AG04449 (cell line): Measurements from ENCODE around the gene FAM209B.

Source experiments
- CTCF ChIA-PET: fragments of 350-600 bp; formaldehyde crosslinking; extraction: SDS; loops from one replicate; lab custom pipeline; 2021; ENCODE audit warnings: antibody characterized with exemption; lab: Yijun Ruan, JAX
- POLR2A ChIA-PET: fragments of 400-600, 350-600 bp; formaldehyde crosslinking; extraction: SDS; loops from one replicate; lab custom pipeline; 2020; ENCODE audit warnings: antibody characterized with exemption, inconsistent platforms; lab: Yijun Ruan, JAX
- DNase-seq: peaks from one replicate; pipeline ENCODE4 v3.0.0-alpha.2; 2010; ENCODE audit warnings: low read depth, low spot score
- H3K4me3 ChIP-seq: 2 replicates; pipeline ENCODE4 v1.5.1; 2011; ENCODE audit warnings: low read depth, mild to moderate bottlenecking, control low read depth, low read length
- TF ChIP-seq, protein P1 (sequence below): IDR thresholded peaks from one replicate; pipeline ENCODE4 v1.5.1; 2011; ENCODE audit warnings: mild to moderate bottlenecking, moderate library complexity, low read length, control low read depth, inconsistent platforms; ENCODE audit not compliant: insufficient read depth; ENCODE audit errors: missing control alignments

FAM209B gene

DNA sequence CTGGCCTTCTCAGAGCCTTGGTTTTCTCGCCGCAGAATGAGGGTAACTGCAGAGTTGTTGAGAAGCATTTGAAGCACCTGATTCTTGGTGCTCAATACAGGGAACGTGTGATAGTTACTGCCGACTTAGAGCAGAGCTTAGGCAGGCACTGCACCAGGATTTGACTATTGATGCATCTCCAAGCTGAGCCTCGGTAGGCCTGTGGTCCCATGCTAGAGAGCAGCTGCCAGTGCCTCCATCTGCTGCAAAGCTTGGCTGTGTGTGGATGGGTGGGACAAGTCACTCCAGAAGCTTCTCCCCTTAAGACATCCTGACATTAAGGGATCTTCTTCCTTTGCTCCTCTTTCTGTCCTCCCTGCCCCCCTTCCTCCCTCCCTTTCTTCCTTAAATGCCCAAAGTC lies 40.9 kb downstream of the FAM209B start:
- DNase-seq: no peak
- POLR2A ChIA-PET: no interaction called here
- no peak overlapping the region for H3K4me3 ChIP-seq
- CTCF ChIA-PET: interaction anchor here (0.7 kb wide), 1 partner anchor 23 kb away, joined by 3 read pairs; no protein-coding TSS in a partner anchor
- TF ChIP-seq, protein P1, sequence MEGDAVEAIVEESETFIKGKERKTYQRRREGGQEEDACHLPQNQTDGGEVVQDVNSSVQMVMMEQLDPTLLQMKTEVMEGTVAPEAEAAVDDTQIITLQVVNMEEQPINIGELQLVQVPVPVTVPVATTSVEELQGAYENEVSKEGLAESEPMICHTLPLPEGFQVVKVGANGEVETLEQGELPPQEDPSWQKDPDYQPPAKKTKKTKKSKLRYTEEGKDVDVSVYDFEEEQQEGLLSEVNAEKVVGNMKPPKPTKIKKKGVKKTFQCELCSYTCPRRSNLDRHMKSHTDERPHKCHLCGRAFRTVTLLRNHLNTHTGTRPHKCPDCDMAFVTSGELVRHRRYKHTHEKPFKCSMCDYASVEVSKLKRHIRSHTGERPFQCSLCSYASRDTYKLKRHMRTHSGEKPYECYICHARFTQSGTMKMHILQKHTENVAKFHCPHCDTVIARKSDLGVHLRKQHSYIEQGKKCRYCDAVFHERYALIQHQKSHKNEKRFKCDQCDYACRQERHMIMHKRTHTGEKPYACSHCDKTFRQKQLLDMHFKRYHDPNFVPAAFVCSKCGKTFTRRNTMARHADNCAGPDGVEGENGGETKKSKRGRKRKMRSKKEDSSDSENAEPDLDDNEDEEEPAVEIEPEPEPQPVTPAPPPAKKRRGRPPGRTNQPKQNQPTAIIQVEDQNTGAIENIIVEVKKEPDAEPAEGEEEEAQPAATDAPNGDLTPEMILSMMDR: no peak

DNA sequence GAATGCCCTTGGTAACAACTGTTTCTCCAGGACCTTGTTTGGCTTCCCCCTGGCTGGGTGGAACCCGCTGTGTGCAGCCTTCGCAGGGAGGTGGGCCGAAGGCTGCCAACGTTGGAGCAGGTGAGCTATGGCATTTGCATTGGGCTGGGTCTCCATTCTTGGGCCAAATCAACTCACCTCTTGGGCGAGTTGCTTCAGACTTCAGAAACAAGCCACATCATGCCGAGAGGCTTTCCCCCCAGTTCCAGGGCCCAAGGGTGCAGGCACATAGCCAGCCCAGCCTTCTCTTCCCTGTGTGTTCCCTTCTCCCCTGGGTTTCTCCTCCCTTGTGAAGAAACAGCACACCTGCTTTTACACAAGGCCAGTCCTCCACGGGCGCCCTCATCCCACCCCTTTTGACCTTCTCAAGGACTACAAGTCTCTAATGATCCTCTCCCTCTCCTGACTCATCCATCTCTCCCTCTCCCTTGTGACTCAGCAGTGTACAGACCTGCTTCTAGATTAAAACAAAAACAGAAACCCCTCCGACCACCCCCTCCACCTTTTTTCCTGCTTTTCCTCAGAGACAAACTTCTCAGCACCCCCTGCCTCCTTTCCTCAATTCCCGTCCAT lies 41.6 kb downstream of the FAM209B start:
- no peak overlapping the region for H3K4me3 ChIP-seq
- no peak for DNase-seq
- CTCF ChIA-PET: interaction anchor here (0.6 to 0.9 kb wide), 2 partner anchors 21 to 24 kb away, joined by 3 read pairs; no protein-coding TSS in a partner anchor
- POLR2A ChIA-PET: no interaction called here
- TF ChIP-seq, protein P1: no peak

DNA sequence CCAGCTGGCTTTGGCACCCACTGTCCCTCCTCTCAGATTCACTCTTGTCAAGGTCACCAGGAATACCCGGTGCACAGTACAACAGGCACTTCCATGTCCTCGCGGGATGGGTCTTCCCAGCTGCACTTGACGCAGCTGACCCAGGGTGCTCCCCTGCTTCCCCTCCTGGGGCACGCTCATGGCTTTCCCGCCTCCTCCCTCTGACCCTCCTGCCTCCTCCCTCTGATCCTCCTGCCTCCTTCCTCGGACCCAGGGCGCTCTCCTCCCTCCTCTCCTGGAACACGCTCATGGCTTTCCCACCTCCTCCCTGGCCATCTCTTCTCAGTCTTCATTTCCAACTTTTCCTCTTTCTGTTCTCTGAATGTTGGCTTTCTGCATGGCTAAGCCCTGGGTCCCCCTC lies 42.1 kb downstream of the FAM209B start:
- H3K4me3 ChIP-seq: no peak overlapping the region
- CTCF ChIA-PET: interaction anchor here (0.6 to 1.2 kb wide), 3 partner anchors 22 to 25 kb away, joined by 3 to 10 read pairs (median 3); no protein-coding TSS in a partner anchor
- TF ChIP-seq, protein P1: no peak
- POLR2A ChIA-PET: no interaction called here
- no peak for DNase-seq

DNA sequence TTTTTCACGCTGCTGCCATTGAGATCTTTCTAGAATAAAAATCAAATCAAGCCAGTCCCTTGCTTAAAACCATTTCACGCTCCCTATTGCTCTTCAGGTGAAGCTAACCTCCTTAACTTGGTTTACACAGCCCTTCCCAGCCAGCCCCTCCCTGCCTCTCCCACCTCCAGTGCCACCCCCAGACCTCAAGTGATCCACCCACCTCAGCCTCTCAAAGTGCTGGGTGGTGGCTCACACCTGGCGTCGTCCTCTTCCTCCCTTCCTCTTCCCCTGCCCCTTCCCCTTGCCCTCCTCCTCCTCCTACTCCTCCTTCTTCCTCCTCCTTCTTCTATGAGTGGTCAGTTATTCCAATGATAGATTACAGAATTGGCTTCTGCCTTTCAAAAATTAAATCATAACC lies 42.9 kb downstream of the FAM209B start:
- ChIA-PET POLR2A (no interaction called here), CTCF (interaction anchor here (0.9 to 1.2 kb wide), 2 partner anchors 22 to 25 kb away, joined by 3 to 10 read pairs; no protein-coding TSS in a partner anchor)
- DNase-seq: no peak
- TF ChIP-seq, protein P1: no peak
- no peak overlapping the region for H3K4me3 ChIP-seq

DNA sequence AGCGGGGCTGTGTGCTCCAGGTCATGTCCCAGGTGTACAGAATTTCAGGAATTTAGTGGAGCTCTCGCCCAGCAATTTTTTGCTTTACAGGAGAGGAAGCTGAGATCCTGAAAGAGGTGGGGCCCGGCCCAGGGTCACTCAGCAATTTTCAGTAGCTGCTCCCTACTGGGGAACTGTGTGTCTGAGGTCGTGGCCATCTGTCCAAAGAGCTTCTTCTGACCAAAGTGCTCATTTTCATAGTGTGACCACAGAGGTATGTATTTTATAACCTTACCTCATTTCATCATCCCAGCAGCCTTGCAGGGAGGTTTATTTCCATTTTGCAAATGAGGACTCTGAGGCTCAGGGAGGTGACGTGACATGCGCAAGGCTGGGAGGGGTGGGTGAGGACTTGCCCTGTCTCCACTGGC lies 46.3 kb downstream of the FAM209B start:
- no peak for DNase-seq
- ChIA-PET CTCF (interaction anchor here (1.4 to 4.5 kb wide), 4 partner anchors 28 to 1898 kb away, joined by 5 to 55 read pairs (median 6); no protein-coding TSS in a partner anchor), POLR2A (no interaction called here)
- H3K4me3 ChIP-seq: no peak overlapping the region
- TF ChIP-seq, protein P1: no peak

DNA sequence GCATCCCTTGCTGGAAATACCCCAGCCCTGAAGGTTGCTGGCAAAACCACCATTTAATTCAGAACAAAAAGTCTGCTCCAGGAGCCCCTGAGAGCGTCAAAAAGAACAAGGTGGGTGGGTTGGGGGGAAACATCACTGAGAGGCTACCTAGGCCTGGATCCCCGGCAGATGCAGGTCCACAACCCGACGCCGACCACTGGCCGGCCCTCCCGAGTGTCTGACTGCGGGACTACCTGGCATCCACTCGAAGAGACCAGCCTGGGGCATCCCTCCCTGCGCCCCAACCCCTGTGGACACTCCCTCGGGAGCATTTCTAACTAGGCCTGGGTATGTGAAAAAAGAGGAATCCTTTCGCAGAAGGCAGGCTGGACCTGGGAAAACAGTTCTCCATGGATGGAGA lies 47.2 kb downstream of the FAM209B start:
- H3K4me3 ChIP-seq: no peak overlapping the region
- CTCF ChIA-PET: interaction anchor here (1.8 to 4.5 kb wide), 2 partner anchors 29 to 32 kb away, joined by 5 to 55 read pairs; no protein-coding TSS in a partner anchor
- TF ChIP-seq, protein P1: no peak
- DNase-seq: no peak
- POLR2A ChIA-PET: no interaction called here
